ENCODE measurements around the gene CYP2C18.
A peak's percentile ranks its signal among the peaks of the same experiment; 100 is the strongest.

The CYP2C18 gene

GRCh38 chr10:94687625-94688248 lies 4.2 kb downstream of the CYP2C18 start:
- TF ChIP-seq, protein P1, sequence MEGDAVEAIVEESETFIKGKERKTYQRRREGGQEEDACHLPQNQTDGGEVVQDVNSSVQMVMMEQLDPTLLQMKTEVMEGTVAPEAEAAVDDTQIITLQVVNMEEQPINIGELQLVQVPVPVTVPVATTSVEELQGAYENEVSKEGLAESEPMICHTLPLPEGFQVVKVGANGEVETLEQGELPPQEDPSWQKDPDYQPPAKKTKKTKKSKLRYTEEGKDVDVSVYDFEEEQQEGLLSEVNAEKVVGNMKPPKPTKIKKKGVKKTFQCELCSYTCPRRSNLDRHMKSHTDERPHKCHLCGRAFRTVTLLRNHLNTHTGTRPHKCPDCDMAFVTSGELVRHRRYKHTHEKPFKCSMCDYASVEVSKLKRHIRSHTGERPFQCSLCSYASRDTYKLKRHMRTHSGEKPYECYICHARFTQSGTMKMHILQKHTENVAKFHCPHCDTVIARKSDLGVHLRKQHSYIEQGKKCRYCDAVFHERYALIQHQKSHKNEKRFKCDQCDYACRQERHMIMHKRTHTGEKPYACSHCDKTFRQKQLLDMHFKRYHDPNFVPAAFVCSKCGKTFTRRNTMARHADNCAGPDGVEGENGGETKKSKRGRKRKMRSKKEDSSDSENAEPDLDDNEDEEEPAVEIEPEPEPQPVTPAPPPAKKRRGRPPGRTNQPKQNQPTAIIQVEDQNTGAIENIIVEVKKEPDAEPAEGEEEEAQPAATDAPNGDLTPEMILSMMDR (IDR thresholded peaks at IDR 0.05; ENCODE audit: low read length, missing control alignments), result no peak
- no peak overlapping the region for H3K4me3 ChIP-seq (replicated peaks; ENCODE audit: low read depth, low read length)
- no peak for DNase-seq (ENCODE audit: low read depth)

DNA sequence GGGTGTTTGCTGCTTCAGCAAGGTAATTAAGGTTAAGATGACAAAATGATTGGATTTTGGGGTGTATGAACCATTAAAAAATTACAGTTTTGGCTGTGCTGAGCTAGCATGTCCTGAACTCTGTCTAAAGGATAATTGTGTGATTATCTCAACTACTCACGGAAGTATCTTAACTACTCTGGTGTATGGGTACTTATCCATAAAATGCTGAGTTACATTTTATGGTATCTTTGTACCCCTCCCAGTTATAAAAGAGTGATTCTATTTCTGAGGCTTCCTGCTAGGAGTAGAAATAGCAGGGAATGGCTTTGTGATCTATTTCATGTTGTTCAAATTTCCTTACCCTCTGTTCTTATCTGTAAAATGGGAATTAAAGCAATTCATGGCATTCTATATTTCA lies 22.6 kb downstream of the CYP2C18 start:
- TF ChIP-seq, protein P1 (IDR thresholded peaks at IDR 0.05; ENCODE audit: low read length, missing control alignments), result no peak
- H3K4me3 ChIP-seq (replicated peaks; ENCODE audit: low read depth, low read length), result no peak overlapping the region
- DNase-seq (ENCODE audit: low read depth), result no peak

GRCh38 chr10:94710578-94710977 lies 27.0 kb downstream of the CYP2C18 start:
- TF ChIP-seq, protein P1 (IDR thresholded peaks at IDR 0.05; ENCODE audit: low read length, missing control alignments), result no peak
- no peak overlapping the region for H3K4me3 ChIP-seq (replicated peaks; ENCODE audit: low read depth, low read length)
- no peak for DNase-seq (ENCODE audit: low read depth)

- no peak overlapping the region for H3K4me3 ChIP-seq (replicated peaks; ENCODE audit: low read depth, low read length)
- peak; percentile 4 for DNase-seq (ENCODE audit: low read depth)
- TF ChIP-seq, protein P1 (IDR thresholded peaks at IDR 0.05; ENCODE audit: low read length, missing control alignments), result no peak
Observed at GRCh38 chr10:94725871-94726270, 42.3 kb downstream of the CYP2C18 start.

- TF ChIP-seq, protein P1 (IDR thresholded peaks at IDR 0.05; ENCODE audit: low read length, missing control alignments), result no peak
- no peak for DNase-seq (ENCODE audit: low read depth)
- H3K4me3 ChIP-seq (replicated peaks; ENCODE audit: low read depth, low read length), result no peak overlapping the region
Observed at GRCh38 chr10:94735197-94735596, 51.7 kb downstream of the CYP2C18 start.

DNA sequence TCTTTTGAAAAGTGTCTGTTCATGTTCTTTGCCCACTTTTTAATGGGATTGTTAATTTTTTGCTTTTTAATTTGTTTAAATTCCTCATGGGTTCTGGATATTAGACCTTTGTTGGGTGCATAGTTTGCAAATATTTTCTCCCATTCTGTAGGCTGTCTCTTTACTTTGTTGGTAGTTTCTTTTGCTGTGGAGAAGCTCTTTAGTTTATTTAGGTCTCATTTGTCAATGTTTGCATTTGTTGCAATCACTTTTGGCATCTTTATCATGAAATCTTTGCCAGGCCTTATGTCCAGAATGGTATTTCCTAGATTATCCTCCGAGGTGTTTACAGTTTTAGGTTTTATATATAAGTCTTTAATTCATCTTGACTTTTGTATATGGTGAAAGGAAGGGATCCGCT lies 55.1 kb downstream of the CYP2C18 start:
- TF ChIP-seq, protein P1 (IDR thresholded peaks at IDR 0.05; ENCODE audit: low read length, missing control alignments), result no peak
- H3K4me3 ChIP-seq (replicated peaks; ENCODE audit: low read depth, low read length), result no peak overlapping the region
- DNase-seq (ENCODE audit: low read depth), result no peak

DNA sequence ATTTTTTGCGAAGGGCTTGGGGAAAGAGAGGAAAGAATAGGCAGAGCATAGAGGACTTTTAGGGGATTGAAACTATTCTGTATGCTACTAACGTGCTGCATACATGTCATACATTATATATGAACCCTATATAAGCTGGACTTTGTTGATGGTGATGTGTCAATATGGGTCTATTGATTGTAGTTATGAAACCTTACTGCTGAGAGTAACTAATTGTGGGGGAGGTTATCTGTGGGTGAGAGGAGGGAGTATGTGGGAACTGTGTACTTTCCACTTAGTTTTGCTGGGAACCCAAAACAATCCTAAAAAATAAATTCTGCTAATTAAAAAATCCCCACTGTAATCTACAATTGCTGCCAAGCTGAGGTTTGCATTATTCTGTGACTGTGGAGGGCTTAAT lies 63.6 kb downstream of the CYP2C18 start:
- no peak overlapping the region for H3K4me3 ChIP-seq (replicated peaks; ENCODE audit: low read depth, low read length)
- no peak for DNase-seq (ENCODE audit: low read depth)
- TF ChIP-seq, protein P1 (IDR thresholded peaks at IDR 0.05; ENCODE audit: low read length, missing control alignments), result no peak
